T-helper 2 cell treated with Interferon-gamma antibody and Interleukin-4, amounts not matched to agents 5 μg/mL and 100 μg/mL, for 36 hours (primary cell): ENCODE data around the gene TMEM54.
"Not testable (repeated sequence)": the region's sequence is repeated elsewhere in the genome, so short reads cannot be mapped to it uniquely, and the experiment has no call there.

Experiments used
- DNase-seq: peaks from one replicate; pipeline ENCODE4 v3.0.0; 2021; ENCODE audit warnings: low spot score
- H3K27ac Mint-ChIP-seq: one replicate; pipeline ENCODE4 v1.8.0; 2021; ENCODE audit warnings: mild to moderate bottlenecking, mixed read lengths
- H3K27me3 Mint-ChIP-seq: one replicate; pipeline ENCODE4 v1.8.0; 2021; ENCODE audit warnings: low read depth, mixed read lengths
- H3K36me3 Mint-ChIP-seq: one replicate; pipeline ENCODE4 v1.8.0; 2021; ENCODE audit warnings: low read depth, mixed read lengths
- H3K4me1 Mint-ChIP-seq: one replicate; pipeline ENCODE4 v1.8.0; 2021; ENCODE audit warnings: low read depth, mixed read lengths
- H3K4me3 Mint-ChIP-seq: one replicate; pipeline ENCODE4 v1.8.0; 2022; ENCODE audit warnings: mild to moderate bottlenecking, moderate library complexity, mixed read lengths
- H3K9me3 Mint-ChIP-seq: one replicate; pipeline ENCODE4 v1.8.0; 2021; ENCODE audit warnings: mixed read lengths

TMEM54 gene

DNA sequence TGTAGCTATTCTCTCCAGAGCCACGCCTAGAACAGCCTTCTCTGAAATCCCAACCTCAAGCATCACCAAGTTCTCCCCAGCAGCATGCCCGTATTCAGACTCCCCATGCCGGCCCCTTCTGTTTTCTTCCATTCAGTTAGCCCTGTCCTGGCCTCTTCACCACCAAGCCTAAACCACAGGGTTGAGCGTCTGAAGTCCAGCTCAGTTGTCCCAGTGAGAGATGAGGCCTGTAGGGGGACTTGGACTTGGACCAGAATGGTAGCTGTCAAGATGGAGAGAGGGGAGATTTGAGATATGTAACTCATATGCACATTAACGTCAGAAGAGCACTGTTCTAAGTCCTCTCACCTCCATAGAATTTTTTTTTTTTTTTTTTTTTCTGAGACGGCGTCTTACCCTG is 5.5 kb upstream of the TMEM54 start:
- no peak for DNase-seq
- H3K36me3 Mint-ChIP-seq: peaks cover under 1% of the 10 kb centered on the region
- peaks cover 32% of the 10 kb centered on the region for H3K27me3 Mint-ChIP-seq
- H3K9me3 Mint-ChIP-seq: no peaks in the 10 kb centered on the region
- no peak overlapping the region for H3K4me3 Mint-ChIP-seq
- no peak overlapping the region for H3K27ac Mint-ChIP-seq
- peaks cover 1% of the 10 kb centered on the region for H3K4me1 Mint-ChIP-seq

DNA sequence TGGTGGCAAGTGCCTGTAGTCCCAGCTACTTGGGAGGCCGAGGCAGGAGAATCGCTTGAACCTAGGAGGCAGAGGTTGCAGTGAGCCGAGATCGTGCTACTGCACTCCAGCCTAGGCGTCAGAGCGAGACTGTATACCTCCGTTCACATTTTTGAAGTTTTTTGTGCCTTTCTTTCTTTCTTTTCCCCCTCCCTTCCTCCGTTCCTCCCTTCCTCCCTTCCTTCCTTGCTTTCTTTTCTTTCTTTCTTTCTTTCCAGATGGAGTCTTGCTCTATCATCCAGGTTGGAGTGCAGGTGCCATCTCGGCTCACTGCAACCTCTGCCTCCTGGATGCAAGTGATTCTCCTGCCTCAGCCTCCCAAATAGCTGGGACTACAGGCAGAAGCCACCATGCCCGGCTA is 4.4 kb upstream of the TMEM54 start:
- H3K27me3 Mint-ChIP-seq: peaks cover 38% of the 10 kb centered on the region
- not testable (repeated sequence) for H3K27ac Mint-ChIP-seq, H3K4me3 Mint-ChIP-seq, H3K4me1 Mint-ChIP-seq, H3K36me3 Mint-ChIP-seq, H3K9me3 Mint-ChIP-seq, DNase-seq

DNA sequence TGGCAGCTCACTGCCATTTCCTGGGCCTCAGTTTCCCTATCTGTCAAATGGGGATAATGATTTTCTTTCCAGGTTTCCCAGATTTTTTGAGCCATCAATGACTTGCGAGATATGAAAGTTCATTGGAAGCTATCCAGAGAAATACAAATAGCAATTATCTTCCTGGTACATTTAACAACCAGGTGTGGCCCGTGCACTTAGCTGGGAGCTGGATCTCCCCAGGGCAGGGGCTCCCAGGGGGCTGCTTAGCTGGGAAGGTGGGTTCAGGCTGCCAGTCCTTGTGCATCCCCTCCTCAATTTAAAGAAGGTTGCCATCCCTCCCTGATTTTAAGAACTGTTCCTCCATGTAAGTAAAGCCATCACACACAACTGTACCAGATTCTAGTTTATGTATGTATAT is 3.6 kb upstream of the TMEM54 start:
- Mint-ChIP-seq H3K9me3 (no peaks in the 10 kb centered on the region), H3K4me3 (no peak overlapping the region), H3K27me3 (peaks cover 41% of the 10 kb centered on the region), H3K4me1 (peaks cover 1% of the 10 kb centered on the region), H3K36me3 (peaks cover 1% of the 10 kb centered on the region), H3K27ac (no peak overlapping the region)
- DNase-seq: no peak

DNA sequence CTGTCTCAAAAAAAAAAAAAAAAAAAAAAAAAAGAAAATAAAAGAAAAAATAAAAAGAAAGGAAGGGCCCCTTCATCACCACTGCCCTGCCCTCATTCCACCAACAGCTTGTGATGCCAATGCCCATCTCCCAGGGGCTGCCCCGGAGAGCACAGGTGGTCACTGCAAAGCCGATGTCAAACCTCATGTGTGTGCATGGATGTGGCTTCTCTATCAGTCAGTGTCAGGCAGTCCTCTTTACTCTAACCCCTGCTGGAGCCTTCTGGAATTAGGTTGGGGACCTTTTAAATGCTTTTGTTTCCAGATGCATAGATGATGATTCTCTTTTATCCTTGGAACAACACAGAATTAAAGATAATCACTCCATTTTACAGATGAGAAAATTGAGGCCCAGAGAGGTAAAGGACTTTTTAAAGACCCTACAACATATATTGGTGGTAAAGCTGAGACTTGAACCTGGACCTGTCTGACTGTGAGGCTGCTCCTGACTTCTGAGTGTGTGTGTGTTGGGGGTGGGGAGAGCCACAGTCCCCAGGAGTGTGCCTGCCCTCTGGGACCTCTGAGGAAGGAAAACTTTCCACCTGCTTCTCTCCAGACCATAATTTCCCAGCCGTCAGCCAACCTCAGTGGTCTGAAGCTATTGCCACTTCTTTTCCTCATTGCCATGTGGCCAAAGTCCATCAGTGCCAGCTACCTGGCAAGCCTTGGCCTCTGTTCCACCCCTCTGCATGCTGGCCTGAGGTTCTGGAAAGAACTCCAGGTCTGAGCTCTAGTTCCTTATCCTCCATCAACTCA is 3.0 kb upstream of the TMEM54 start:
- Mint-ChIP-seq H3K27ac (no peak overlapping the region), H3K4me3 (no peak overlapping the region), H3K36me3 (peaks cover 1% of the 10 kb centered on the region), H3K9me3 (no peaks in the 10 kb centered on the region), H3K27me3 (peaks cover 45% of the 10 kb centered on the region), H3K4me1 (peaks cover 1% of the 10 kb centered on the region)
- no peak for DNase-seq

DNA sequence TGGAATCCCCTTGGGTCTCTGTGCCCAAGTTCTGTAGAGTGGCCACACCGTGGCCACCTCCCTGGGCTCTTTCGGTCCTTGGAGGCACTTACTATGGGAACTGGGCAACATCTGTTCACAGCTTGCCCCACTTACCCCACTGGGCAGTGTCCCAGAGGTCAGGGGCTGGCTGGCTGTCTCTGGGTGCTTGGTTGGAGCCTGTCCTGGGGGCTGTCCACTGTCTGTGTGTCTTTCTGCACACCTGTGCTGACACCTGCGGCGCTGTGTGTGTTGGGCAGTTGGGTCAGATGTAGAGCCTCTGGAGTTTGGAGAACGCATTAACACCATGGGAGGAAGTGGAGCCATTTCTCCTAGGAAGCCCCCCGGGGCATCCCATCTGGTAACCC is 1.3 kb upstream of the TMEM54 start:
- no peak for DNase-seq
- no peak overlapping the region for H3K27ac Mint-ChIP-seq
- H3K9me3 Mint-ChIP-seq: no peaks in the 10 kb centered on the region
- peaks cover 1% of the 10 kb centered on the region for H3K36me3 Mint-ChIP-seq
- peaks cover 1% of the 10 kb centered on the region for H3K4me1 Mint-ChIP-seq
- peaks cover 60% of the 10 kb centered on the region for H3K27me3 Mint-ChIP-seq
- H3K4me3 Mint-ChIP-seq: peak overlapping the region; percentile 53

DNA sequence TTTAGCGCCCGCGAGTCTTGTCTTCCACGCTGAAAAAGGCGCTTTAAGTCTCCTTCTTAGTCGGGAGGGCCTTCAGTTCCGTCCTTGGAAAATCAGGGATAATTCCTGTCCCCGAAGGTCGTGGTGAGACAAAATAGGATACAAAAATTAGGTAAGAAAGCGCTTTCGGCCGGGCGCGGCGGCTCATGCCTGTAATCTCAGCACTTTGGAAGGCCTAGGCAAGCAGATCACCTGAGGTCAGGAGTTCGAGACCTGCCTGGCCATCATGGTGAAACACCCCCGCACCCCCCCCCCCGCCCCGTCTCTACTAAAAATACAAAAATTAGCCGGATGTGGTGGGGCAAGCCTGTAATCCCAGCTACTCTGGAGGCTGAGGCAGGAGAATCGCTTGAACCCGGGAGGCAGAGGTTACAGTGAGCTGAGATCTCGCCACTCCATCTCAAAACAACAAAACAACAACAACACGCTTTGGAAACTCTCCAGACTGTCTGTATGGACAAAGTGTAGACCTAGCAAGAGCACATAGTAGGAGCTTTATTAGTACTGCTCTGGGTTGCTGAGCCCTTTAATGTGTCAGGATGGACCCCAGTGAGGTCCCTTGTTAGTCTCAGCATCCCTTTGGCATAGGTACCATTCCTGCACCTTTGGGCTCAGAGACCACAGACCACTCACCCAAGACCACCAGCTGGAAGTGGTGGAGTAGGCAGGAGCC is 790 bp upstream of the TMEM54 start:
- H3K27me3 Mint-ChIP-seq: peaks cover 65% of the 10 kb centered on the region
- H3K36me3 Mint-ChIP-seq: peaks cover 1% of the 10 kb centered on the region
- no peaks in the 10 kb centered on the region for H3K9me3 Mint-ChIP-seq

DNA sequence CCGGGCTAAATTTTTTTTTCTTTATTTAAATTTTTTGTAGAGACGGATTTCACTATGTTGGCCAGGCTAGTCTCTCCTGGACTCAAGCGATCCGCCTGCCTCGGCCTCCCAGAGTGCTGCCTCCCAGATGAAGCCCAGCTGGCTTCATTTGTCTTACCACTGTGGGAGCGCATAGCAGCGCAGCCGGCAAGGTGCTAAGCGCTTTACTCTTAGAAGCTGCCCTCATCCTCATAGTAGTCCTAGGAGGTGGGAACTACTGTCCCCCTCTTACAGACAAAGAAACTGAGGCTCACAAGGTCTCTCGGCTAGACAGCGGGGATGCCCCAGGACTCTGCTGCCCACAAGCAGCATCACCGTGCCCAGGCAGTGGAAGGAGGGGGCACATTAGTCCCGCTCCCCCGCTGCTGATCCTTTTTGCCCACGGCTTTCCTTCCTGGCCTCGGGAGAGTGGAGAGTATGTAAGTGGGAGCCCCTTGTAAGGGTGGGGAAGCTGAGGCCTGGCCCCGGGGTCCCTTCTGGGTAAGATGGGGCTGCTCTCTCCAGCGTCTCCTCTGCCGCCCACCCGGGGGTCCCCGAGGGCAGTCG is 726 bp downstream of the TMEM54 start:
- Mint-ChIP-seq H3K27me3 (peaks cover 72% of the 10 kb centered on the region), H3K4me3 (peak overlapping the region; percentile 50), H3K27ac (no peak overlapping the region), H3K36me3 (peaks cover 1% of the 10 kb centered on the region), H3K9me3 (no peaks in the 10 kb centered on the region), H3K4me1 (peaks cover 1% of the 10 kb centered on the region)
- no peak for DNase-seq

More for the DNA sequence above, 790 bp upstream of the TMEM54 start:
- no peak for DNase-seq
- Mint-ChIP-seq H3K27ac (no peak overlapping the region), H3K4me3 (peak overlapping the region; percentile 72), H3K4me1 (peaks cover 1% of the 10 kb centered on the region)

DNA sequence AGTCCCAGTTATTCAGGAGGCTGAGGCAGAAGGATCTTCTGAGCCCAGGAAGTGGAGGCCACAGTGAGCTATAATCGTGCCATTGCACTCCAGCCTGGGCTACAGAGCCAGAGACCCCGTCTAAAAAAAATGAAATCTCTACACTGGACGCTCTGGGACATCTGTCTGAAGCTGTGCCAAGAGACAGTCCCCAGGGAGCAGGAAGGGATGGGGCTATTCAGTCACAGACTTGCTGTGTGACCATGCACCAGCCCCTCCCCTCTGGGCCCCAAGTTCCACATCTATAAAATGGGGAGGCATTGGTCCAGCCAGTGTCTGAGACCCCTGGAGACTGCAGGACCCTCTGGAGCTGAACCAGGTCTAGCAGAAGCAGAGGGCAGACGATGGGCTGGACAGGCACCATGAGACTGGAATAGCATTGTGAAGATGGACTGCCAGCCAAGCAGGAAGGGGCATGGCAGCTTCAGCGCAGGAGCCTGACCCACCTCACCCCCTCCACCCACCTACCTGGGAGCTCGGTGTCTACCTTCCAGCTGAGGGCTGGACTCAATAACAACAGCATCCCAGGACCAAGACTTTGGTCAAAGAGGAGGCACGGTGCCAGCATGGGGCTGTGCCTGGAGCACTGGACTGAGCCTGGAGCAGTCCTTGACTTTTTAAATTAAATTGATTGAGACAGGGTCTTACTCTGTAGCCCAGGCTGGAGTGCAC is 1.4 kb downstream of the TMEM54 start:
- Mint-ChIP-seq H3K27ac (no peak overlapping the region), H3K4me3 (peak overlapping the region; percentile 24), H3K36me3 (peaks cover 1% of the 10 kb centered on the region), H3K9me3 (no peaks in the 10 kb centered on the region), H3K4me1 (peaks cover 1% of the 10 kb centered on the region), H3K27me3 (peaks cover 72% of the 10 kb centered on the region)
- no peak for DNase-seq

DNA sequence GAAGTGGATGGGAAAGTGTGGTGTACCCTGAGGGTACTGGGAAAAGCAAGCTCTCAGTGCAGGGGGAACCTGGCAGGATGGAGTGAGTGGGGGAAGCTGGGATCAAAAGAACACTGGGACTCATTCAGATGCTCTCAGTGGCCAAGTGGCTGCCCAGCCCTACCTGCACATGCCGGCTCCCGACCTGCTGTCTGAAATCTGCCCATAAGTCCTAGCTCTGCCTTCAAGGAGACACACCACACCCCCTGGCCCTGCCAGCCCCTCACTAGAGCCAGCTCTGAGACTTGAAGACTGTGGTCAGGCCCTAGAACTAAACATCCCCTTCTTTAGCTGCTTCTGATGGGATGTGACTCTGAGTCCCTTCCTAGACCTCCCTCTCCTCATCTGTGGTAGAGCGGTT is 2.2 kb downstream of the TMEM54 start:
- Mint-ChIP-seq H3K27me3 (peaks cover 68% of the 10 kb centered on the region), H3K9me3 (no peaks in the 10 kb centered on the region), H3K4me3 (no peak overlapping the region)

DNA sequence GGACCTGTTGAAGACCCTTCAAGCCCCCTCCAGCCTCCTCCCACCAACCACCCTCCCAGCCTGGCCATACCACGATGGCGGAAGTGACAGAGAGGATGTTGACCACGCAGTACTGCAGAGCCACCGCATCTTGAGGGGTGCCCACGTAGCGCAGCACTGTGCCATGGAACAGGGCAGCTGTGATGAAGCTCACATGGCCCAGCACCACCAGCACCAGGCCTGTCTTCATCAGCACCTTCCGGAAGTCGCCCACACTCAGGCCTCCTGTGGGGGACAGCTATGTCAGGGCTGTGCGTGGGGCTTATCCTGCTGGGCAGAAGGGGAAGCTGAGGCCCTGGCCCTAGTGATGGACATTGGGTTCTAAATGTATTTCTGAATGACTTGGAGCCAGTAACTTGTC is 3.1 kb downstream of the TMEM54 start:
- H3K4me1 Mint-ChIP-seq: peaks cover 1% of the 10 kb centered on the region
- H3K9me3 Mint-ChIP-seq: no peaks in the 10 kb centered on the region
- H3K4me3 Mint-ChIP-seq: no peak overlapping the region
- H3K27me3 Mint-ChIP-seq: peaks cover 65% of the 10 kb centered on the region
- no peak for DNase-seq
- H3K36me3 Mint-ChIP-seq: peaks cover 1% of the 10 kb centered on the region
- no peak overlapping the region for H3K27ac Mint-ChIP-seq

More for the DNA sequence above, 2.2 kb downstream of the TMEM54 start:
- DNase-seq: no peak
- Mint-ChIP-seq H3K36me3 (peaks cover 1% of the 10 kb centered on the region), H3K4me1 (peaks cover 1% of the 10 kb centered on the region), H3K27ac (no peak overlapping the region)

DNA sequence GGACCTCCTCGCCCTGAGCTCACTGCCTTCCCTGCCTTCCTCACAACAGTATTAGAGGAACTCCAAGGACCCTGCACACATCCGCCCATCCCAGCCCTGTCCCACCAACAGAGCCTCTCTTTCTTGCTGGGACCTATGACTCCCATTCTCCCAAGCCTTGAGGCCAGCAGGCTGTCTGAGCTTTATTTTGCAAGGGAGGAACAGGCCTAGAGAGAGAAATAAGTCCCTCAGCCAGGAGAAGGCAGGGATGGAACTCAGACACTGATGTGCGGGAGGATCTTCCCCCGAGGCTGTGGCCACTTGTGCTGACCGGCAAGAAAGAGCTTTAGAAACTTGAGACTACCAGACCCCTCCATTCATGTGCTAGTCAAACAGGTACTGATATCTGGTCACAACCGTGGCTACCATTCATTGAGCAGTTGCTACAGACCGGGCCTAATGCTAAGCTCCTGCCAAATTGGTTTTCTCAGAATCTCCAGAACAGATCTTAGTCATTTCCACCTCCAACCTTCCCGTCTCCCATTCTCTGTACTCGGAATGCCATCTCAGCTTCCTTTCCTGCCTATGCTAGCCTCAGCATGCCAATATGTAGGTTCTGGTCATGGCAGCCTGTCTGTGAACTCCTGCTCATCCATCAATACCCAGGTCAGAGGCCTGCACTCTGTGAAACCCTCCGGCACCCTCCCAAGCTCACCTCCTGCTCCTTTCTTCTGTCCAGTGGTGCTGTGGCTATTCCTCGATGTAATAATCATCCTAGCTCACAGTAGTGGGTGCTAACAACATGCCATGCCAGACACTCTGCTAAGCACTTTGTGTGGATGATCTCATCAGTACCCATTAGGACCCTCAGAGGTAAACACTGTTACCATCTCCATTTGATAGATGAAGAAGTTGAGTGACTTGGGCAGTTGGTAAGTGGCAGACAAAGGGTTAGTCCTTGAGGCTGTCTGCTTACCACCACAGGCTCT is 3.8 kb downstream of the TMEM54 start:
- peaks cover 63% of the 10 kb centered on the region for H3K27me3 Mint-ChIP-seq
- H3K4me3 Mint-ChIP-seq: no peak overlapping the region
- peaks cover 3% of the 10 kb centered on the region for H3K4me1 Mint-ChIP-seq
- no peaks in the 10 kb centered on the region for H3K9me3 Mint-ChIP-seq
- H3K27ac Mint-ChIP-seq: no peak overlapping the region
- H3K36me3 Mint-ChIP-seq: peaks cover 1% of the 10 kb centered on the region
- no peak for DNase-seq

DNA sequence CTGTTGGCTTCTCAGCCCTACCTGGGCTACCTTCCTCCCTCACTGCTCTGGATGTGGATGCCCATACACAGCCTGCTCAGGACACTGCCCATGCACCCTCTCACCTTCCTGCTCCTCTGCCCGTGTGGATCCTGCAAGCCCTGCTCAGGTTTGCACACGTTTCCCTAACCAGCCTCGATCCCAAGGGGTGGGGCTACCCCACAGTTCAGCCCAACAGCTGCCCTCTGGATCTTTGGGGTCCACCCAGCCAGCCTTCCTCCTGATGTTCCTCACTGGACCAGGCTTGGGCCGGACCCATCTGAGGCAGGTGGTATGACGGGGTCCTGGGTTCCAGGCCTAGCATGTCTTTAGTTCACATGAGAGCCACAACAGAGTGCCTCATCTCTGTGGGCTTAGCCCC is 4.7 kb downstream of the TMEM54 start:
- no peak overlapping the region for H3K4me3 Mint-ChIP-seq
- peaks cover 3% of the 10 kb centered on the region for H3K4me1 Mint-ChIP-seq
- no peak for DNase-seq
- H3K36me3 Mint-ChIP-seq: no peaks in the 10 kb centered on the region
- peaks cover 63% of the 10 kb centered on the region for H3K27me3 Mint-ChIP-seq
- no peak overlapping the region for H3K27ac Mint-ChIP-seq
- no peaks in the 10 kb centered on the region for H3K9me3 Mint-ChIP-seq
